NCI-H1092 treated with DMSO at 0.1 percent for 48 hours (cell line): ENCODE results near the gene BRWD1.
"Not testable (repeated sequence)": the region's sequence is repeated elsewhere in the genome, so short reads cannot be mapped to it uniquely, and the experiment has no call there.

ENCODE experiments used
- DNase-seq: peaks from one replicate; lab custom pipeline; 2025; lab: John Stamatoyannopoulos, UW

Gene BRWD1

GRCh38 chr21:39281853-39282252 is 31.6 kb downstream of the BRWD1 start:
- DNase-seq, result no peak

DNA sequence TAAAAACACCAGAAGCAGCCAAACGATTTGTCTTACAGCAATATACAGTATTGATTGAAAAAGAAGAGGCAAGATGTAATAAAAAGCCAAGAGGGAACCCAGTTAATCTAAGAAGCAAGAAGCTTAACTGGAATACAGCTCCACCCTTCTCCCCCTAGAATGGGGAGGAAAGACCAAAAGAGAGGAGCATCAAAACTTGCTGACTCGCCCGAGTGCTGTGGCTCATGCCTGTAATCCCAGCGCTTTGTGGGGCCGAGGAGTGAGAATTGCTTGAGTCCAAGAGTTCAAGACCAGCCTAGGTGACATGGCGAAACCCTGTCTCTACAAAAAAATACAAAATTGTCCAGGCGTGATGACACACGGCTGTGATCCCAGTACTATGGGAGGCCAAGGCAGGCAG is 32.2 kb downstream of the BRWD1 start:
- no peak for DNase-seq

GRCh38 chr21:39269620-39270019 is 43.8 kb downstream of the BRWD1 start:
- no peak for DNase-seq

- DNase-seq, result no peak
Observed at GRCh38 chr21:39265603-39266002, 47.8 kb downstream of the BRWD1 start.

- no peak for DNase-seq
Observed at GRCh38 chr21:39263372-39263771, 50.1 kb downstream of the BRWD1 start.

- DNase-seq, result peak; percentile 31
Observed at GRCh38 chr21:39258207-39258606, 55.2 kb downstream of the BRWD1 start.

DNA sequence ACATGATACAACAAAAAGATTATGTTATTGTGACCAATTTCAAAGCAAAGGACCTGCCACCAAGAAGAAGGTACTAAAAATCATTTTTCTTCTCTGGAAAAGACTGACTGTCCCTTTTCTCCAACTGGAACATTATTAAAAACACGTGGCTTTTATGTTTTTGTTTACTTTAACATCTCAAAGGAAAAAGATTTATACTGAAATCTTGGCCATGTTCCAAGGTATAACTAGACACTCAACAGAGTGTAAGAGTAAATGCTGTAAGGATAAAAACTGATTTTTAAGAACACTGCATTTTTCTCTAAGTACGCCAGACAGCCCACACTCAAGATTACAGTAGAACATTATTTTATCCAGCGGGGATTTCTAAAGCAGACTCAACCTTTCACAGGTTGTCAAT is 62.1 kb downstream of the BRWD1 start:
- DNase-seq, result peak; percentile 53

DNA sequence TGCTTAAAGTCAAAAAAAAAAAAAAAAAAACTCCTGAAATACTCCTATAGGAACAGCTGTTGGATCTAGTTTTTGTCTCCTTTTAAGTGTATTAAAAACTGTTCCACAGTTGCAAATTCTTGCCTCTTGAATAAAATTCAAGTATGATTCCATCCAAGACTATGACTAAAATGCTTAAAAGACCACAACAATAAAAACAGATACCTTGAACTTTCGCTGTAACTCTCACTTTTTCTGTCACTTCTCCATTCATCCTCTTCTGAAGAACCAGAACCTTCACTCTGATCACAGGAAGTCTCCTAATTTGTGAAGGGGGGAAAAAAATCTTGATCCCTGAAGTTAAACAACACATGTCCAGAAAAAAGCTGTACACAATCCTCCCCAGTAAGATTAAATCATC is 75.2 kb downstream of the BRWD1 start:
- no peak for DNase-seq

DNA sequence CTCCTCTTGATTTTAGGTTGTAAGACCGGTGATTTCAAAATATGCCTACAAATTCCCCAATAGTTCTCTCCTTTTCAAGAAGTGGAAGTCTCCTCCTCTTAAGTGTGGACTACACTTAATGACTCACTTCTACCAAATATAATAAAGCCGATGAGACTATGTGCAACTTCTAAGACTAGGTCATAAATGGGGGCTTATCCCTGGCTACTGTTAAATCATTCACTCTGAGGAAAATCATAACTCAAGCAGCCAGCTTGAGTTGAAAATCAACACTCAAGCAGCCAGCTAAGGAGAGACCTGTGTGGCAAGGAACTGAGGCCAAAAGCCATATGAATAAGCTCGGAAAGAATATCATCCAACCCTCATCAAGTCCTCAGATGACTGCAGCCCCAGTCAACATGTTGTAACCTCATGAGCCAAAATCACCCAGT is 80.6 kb downstream of the BRWD1 start:
- DNase-seq, result no peak

GRCh38 chr21:39224930-39225329 is 88.5 kb downstream of the BRWD1 start:
- no peak for DNase-seq

- no peak for DNase-seq
Observed at GRCh38 chr21:39221997-39222486, 91.4 kb downstream of the BRWD1 start.

- DNase-seq, result no peak
Observed at GRCh38 chr21:39221282-39221996, 92.0 kb downstream of the BRWD1 start.

DNA sequence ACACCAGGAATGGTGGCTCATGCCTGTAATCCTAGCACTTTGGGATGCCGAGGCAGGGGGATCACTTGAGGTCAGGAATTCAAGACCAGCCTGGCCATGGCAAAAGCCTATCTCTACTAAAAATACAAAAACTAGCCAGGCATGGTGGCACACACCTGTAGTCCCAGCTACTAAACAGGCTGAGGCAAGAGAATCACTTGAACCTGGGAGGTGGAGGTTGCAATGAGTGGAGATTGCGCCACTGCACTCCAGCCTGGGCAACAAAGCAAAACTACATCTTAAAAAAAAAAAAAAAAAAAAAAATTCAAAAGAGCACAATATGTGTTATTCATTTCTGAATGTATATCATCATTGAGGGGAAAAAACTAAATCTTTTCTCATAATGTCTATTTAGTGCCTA is 92.6 kb downstream of the BRWD1 start:
- DNase-seq, result not testable (repeated sequence)

DNA sequence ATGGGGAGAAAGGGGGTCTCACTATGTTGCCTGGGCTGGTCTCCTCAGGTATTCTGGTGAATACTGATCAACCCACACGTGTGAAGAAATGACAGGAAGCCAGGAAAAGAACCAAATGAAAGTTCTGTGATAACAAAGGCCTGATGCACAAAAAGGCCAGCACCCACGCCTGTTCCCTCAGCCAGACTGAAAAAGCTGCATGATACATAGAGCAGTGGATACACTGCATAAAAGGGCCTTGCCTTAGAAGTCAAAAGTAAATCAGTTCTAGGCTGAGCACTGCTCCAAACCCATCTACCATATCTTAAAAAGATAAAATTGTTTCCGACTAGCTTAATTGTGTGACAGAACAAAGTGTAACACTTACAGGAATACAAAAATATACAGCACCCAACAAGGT is 93.3 kb downstream of the BRWD1 start:
- no peak for DNase-seq

DNA sequence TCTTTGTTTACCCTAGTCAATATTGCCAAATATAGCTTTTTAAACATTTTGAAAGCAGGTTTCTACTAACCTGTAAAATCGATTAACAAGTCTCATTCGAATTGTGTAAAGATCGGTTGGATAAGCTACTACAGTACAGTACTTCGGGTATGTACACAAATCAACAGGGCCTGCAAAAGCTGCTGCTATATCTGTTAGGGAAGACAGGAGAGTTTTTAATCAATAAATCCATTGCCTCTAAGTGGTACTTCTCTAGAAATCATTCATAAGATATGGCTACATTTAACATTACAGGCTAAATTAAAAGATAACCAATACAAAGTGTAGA is 95.4 kb downstream of the BRWD1 start:
- no peak for DNase-seq

- DNase-seq, result no peak
Observed at GRCh38 chr21:39217356-39218081, 95.9 kb downstream of the BRWD1 start.

DNA sequence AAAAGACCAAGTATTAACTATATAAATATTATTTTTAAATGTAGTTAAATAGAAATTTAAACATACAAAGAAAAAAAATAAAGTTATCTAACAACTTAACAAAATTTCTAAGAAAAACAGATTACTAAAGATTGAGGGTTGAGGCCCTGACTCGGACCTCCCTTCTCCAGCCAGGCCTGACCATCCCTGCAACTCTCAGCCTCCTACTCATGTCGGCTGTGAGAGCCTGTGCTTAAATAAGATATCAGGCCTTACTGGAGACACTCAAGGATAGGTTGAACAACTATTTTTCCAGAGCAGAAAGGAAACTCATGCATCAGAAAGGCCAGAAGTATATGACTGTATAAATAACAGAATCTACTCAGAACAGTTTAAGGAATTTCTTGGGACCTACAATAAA is 97.1 kb downstream of the BRWD1 start:
- DNase-seq, result no peak

DNA sequence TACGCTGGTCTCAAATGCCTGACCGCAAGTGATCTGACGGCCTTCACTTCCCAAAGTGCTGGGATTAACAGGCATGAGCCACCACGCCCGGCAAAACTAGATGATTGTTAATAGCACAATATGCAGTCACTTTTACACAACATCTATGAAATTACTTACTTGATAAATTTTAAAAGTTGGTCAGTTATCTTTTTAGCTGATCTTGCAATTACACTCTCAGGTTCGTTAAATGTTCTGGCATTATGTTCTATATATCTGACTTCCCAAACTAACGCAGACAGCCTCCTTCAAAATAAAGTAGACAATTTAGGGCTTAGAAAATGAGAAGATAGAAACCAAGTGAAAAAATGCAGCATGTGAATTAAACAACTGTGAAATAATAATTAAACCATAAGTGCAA is 98.4 kb downstream of the BRWD1 start:
- DNase-seq, result no peak

GRCh38 chr21:39209334-39209688 is 104.1 kb downstream of the BRWD1 start:
- no peak for DNase-seq

DNA sequence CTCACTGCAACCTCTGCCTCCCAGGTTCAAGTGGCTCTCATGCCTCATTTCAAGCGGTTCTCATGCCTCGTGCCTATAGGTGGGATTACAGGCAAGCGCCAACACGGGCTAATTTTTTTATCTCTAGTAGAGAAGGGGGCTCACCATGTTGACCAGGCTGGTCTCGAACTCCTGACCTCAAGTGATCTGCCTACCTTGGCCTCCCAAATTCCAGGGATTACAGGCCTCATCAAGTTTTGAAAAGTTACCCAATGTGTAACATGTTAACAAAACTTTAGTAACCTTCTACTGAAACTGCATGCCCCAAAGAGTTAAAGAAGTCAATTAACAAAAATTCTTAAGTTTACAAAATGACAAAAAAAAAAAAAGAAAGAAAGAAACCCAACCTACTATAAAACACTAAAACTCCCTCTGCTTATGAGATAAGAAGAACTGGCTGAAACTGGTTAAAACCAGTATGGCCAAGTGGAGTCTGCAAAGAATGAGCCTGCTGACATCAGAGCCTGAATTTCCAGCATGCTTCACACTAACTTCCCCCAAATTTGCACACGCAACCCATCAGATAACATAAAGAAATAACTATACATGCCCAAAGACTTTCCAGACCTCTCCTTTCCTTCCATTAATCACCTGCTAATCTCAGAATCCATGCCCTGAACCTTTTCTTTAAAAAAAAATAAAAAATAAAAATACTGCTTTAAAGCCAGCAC is 104.7 kb downstream of the BRWD1 start:
- no peak for DNase-seq

GRCh38 chr21:39204134-39204533 is 109.3 kb downstream of the BRWD1 start:
- DNase-seq, result no peak

GRCh38 chr21:39198800-39199199 is 114.6 kb downstream of the BRWD1 start:
- DNase-seq, result no peak
